ENCODE data around the gene RBM4.

RBM4 gene

DNA sequence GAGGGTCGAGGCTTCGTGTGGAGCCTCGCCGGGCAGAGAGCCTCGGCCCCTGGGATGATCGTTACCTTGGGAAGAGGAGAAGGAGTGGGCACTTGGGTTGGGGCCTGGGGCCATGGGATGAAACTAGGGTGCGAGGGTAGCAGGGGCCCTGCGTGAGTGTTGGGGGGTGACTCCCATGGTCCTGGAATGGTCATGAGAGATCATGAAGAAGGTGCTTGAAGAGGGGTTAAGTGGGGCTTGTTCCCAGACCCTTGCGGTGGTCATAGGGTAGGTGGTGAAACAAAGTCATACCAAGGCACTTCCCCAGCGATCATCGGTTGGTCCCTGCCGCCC, 45.2 kb upstream of the RBM4 start:
- TF ChIP-seq FOXP2 (optimal IDR thresholded peaks at IDR 0.05; ENCODE audit: borderline replicate concordance, extremely low read depth, extremely low read length, insufficient read depth) (no peak), SIN3A (IDR thresholded peaks at IDR 0.05; ENCODE audit: borderline replicate concordance, insufficient read depth, low read length) (0 out of 2 replicates have a peak, but pooled peaks have one; percentile 1)

DNA sequence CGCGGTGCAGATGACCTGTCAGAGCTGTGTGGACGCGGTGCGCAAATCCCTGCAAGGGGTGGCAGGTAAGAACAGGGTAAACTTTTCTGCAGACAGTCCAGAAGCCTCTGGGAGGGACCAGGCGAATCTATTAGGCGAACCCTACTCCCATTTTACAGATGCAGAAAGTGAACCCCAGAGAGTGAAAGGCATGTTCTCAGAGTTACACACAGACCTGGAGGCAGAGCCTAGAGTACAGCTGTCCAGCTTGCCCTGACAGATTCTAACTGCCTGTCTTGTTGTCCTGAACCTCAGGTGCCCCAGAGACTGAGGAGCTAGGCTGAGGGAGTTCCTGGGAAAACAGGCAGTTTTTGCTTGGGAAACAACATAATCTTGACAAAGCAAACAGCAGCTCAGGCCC, 44.9 kb upstream of the RBM4 start:
- no peak for TF ChIP-seq FOXP2 (optimal IDR thresholded peaks at IDR 0.05; ENCODE audit: borderline replicate concordance, extremely low read depth, extremely low read length, insufficient read depth)
- no peak for TF ChIP-seq POLR2AphosphoS5 (IDR thresholded peaks at IDR 0.05; ENCODE audit: low read depth, low read length)

DNA sequence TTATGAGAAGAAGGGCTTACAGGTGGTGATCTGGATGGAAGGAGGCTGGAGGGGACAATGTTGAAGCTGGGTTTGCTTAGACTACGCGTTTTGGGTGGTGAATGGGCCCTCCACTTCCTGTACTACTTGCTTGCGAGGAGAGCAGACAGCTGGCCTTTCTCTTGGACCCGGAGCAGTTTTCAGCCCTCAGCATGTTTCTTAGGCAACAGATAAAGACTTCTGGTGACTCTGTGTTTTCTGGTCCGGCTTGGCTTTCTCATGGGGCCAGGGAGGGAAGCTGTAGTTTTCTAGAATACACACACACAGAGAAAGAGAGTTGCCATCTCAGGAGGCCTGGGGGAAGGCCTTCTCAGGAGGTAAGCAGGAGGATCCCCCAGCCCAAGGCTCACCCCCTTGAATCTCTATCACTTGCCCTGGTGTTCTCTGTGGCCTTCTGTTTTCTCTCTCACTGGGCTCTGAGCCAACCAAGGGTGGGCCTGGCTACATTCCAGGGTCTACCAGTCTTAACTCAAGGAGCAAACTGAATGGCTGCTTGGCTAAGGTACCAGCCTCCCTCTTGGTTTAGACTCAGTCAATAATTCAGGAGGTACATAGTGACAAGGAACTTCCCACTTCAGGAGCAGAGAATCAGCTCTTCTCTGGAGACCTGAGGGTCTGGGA, 43.1 kb upstream of the RBM4 start:
- TF ChIP-seq TAF1 (IDR thresholded peaks at IDR 0.05; ENCODE audit: borderline replicate concordance, insufficient read depth, low read length) (no peak), FOXP2 (optimal IDR thresholded peaks at IDR 0.05; ENCODE audit: borderline replicate concordance, extremely low read depth, extremely low read length, insufficient read depth) (no peak), SIN3A (IDR thresholded peaks at IDR 0.05; ENCODE audit: borderline replicate concordance, insufficient read depth, low read length) (no peak), POLR2AphosphoS5 (IDR thresholded peaks at IDR 0.05; ENCODE audit: low read depth, low read length) (no peak)
- TF ChIP-seq, protein P1, sequence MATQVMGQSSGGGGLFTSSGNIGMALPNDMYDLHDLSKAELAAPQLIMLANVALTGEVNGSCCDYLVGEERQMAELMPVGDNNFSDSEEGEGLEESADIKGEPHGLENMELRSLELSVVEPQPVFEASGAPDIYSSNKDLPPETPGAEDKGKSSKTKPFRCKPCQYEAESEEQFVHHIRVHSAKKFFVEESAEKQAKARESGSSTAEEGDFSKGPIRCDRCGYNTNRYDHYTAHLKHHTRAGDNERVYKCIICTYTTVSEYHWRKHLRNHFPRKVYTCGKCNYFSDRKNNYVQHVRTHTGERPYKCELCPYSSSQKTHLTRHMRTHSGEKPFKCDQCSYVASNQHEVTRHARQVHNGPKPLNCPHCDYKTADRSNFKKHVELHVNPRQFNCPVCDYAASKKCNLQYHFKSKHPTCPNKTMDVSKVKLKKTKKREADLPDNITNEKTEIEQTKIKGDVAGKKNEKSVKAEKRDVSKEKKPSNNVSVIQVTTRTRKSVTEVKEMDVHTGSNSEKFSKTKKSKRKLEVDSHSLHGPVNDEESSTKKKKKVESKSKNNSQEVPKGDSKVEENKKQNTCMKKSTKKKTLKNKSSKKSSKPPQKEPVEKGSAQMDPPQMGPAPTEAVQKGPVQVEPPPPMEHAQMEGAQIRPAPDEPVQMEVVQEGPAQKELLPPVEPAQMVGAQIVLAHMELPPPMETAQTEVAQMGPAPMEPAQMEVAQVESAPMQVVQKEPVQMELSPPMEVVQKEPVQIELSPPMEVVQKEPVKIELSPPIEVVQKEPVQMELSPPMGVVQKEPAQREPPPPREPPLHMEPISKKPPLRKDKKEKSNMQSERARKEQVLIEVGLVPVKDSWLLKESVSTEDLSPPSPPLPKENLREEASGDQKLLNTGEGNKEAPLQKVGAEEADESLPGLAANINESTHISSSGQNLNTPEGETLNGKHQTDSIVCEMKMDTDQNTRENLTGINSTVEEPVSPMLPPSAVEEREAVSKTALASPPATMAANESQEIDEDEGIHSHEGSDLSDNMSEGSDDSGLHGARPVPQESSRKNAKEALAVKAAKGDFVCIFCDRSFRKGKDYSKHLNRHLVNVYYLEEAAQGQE (IDR thresholded peaks at IDR 0.05; ENCODE audit: insufficient read depth in 1 of 2, low read depth in 2 of 2, low read length in 2 of 2) = no peak

DNA sequence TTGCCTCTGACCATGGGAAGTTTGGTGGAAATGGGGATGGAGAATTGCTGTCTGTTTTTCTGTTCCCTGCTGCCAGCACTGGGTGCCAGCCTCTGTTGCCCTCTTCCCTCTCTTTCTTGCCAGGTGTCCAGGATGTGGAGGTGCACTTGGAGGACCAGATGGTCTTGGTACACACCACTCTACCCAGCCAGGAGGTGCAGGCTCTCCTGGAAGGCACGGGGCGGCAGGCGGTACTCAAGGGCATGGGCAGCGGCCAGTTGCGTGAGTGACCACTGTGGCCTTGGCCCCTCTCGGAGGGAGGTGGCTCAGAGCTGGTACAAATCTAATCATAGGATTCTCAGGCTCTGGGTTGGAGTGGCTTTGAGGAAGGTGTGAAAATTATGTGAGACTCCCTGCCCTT, 39.5 kb upstream of the RBM4 start:
- TF ChIP-seq, protein P1 (IDR thresholded peaks at IDR 0.05; ENCODE audit: insufficient read depth in 1 of 2, low read depth in 2 of 2, low read length in 2 of 2) = no peak
- TF ChIP-seq SIN3A (IDR thresholded peaks at IDR 0.05; ENCODE audit: borderline replicate concordance, insufficient read depth, low read length) (no peak), POLR2AphosphoS5 (IDR thresholded peaks at IDR 0.05; ENCODE audit: low read depth, low read length) (no peak), FOXP2 (optimal IDR thresholded peaks at IDR 0.05; ENCODE audit: borderline replicate concordance, extremely low read depth, extremely low read length, insufficient read depth) (no peak), TAF1 (IDR thresholded peaks at IDR 0.05; ENCODE audit: borderline replicate concordance, insufficient read depth, low read length) (no peak)

DNA sequence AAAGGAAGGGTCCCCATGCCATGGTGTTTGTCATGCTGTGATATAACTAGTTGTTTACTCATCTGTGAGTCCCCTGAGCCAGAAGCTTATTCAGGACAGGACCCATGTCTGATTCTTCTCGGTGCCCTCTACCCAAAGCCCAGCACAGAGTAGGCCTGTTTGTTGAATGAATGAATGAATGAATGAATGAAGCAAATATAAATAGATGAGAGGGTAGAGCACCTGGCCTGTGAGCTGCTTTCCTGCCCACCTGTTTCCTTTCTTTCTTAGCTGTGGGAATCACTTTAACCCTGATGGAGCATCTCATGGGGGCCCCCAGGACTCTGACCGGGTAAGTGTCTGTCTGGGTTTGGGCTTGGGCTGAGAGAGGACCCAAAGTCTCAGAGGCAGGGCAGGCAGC, 38.3 kb upstream of the RBM4 start:
- TF ChIP-seq SIN3A (IDR thresholded peaks at IDR 0.05; ENCODE audit: borderline replicate concordance, insufficient read depth, low read length) (no peak), FOXP2 (optimal IDR thresholded peaks at IDR 0.05; ENCODE audit: borderline replicate concordance, extremely low read depth, extremely low read length, insufficient read depth) (no peak), TAF1 (IDR thresholded peaks at IDR 0.05; ENCODE audit: borderline replicate concordance, insufficient read depth, low read length) (no peak), POLR2AphosphoS5 (IDR thresholded peaks at IDR 0.05; ENCODE audit: low read depth, low read length) (no peak)
- TF ChIP-seq, protein P1 (IDR thresholded peaks at IDR 0.05; ENCODE audit: insufficient read depth in 1 of 2, low read depth in 2 of 2, low read length in 2 of 2) = no peak

DNA sequence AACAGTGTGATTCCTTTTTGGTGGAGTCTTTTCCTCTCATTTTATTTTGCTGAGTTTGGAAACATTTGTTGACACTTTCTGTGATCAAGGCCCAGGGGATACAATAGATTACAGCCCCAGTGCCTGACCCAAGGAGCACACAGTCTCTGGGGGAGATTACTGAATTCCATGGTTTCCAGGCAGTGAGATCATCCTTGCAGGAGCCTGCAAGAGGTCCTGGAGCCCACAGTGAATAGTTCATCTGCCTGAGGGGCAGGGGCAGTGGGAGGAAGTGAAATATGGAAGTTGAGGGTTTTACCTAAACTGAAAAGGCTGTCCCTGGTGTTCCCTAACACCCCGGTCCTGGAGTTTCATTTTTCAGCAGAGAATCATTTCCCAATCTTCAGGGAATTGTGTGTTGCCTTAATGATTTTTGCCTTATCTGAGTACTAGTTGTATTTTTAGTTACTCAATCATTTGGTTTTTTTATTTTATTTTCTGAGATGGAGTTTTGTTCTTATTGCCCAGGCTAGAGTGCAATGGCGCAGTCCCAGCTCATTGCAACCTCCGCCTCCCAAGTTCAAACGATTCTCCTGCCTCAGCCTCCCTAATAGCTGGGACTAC, 37.8 kb upstream of the RBM4 start:
- TF ChIP-seq POLR2AphosphoS5 (IDR thresholded peaks at IDR 0.05; ENCODE audit: low read depth, low read length) (no peak), FOXP2 (optimal IDR thresholded peaks at IDR 0.05; ENCODE audit: borderline replicate concordance, extremely low read depth, extremely low read length, insufficient read depth) (no peak), SIN3A (IDR thresholded peaks at IDR 0.05; ENCODE audit: borderline replicate concordance, insufficient read depth, low read length) (no peak), TAF1 (IDR thresholded peaks at IDR 0.05; ENCODE audit: borderline replicate concordance, insufficient read depth, low read length) (no peak)
- TF ChIP-seq, protein P1 (IDR thresholded peaks at IDR 0.05; ENCODE audit: insufficient read depth in 1 of 2, low read depth in 2 of 2, low read length in 2 of 2) = no peak

Measured in PFSK-1 (cell line).